Measurements from ENCODE around the gene TRAF3.

Gene TRAF3

GRCh38 chr14:102823546-102823945, 46.3 kb downstream of the TRAF3 start:
- H3K4me3 ChIP-seq (replicated peaks; ENCODE audit: low read depth, low read length): no peak overlapping the region
- no peak for DNase-seq (ENCODE audit: low read depth)

GRCh38 chr14:102824832-102825231, 47.6 kb downstream of the TRAF3 start:
- peak; percentile 49 for DNase-seq (ENCODE audit: low read depth)
- TF ChIP-seq CTCF (IDR thresholded peaks at IDR 0.05; ENCODE audit: low read length, missing control alignments): no peak
- H3K4me3 ChIP-seq (replicated peaks; ENCODE audit: low read depth, low read length): no peak overlapping the region

More at GRCh38 chr14:102823546-102823945, 46.3 kb downstream of the TRAF3 start:
- no peak for TF ChIP-seq CTCF (IDR thresholded peaks at IDR 0.05; ENCODE audit: low read length, missing control alignments)

- H3K4me3 ChIP-seq (replicated peaks; ENCODE audit: low read depth, low read length): no peak overlapping the region
- DNase-seq (ENCODE audit: low read depth): no peak
- no peak for TF ChIP-seq CTCF (IDR thresholded peaks at IDR 0.05; ENCODE audit: low read length, missing control alignments)
Observed at GRCh38 chr14:102825307-102826095, 48.3 kb downstream of the TRAF3 start.

GRCh38 chr14:102826161-102826560, 48.9 kb downstream of the TRAF3 start:
- DNase-seq (ENCODE audit: low read depth): no peak
- TF ChIP-seq CTCF (IDR thresholded peaks at IDR 0.05; ENCODE audit: low read length, missing control alignments): no peak
- H3K4me3 ChIP-seq (replicated peaks; ENCODE audit: low read depth, low read length): no peak overlapping the region

- TF ChIP-seq CTCF (IDR thresholded peaks at IDR 0.05; ENCODE audit: low read length, missing control alignments): no peak
- DNase-seq (ENCODE audit: low read depth): no peak
- no peak overlapping the region for H3K4me3 ChIP-seq (replicated peaks; ENCODE audit: low read depth, low read length)
Observed at GRCh38 chr14:102826751-102827675, 49.8 kb downstream of the TRAF3 start.

- no peak for TF ChIP-seq CTCF (IDR thresholded peaks at IDR 0.05; ENCODE audit: low read length, missing control alignments)
- no peak for DNase-seq (ENCODE audit: low read depth)
- no peak overlapping the region for H3K4me3 ChIP-seq (replicated peaks; ENCODE audit: low read depth, low read length)
Observed at GRCh38 chr14:102827716-102828115, 50.5 kb downstream of the TRAF3 start.

Data from fibroblast of pulmonary artery (primary cell).